Erythroblast (primary cell): ENCODE results near the gene DHX16.

Experiments
- GATA1 ChIP-seq: IDR thresholded peaks from 2 replicates; pipeline ENCODE4 v1.6.1; 2011; ENCODE audit warnings: low read depth, mild to moderate bottlenecking, control low read depth, low read length, moderate library complexity
- POLR2A ChIP-seq: IDR thresholded peaks from 2 replicates; pipeline ENCODE4 v1.6.1; 2011; ENCODE audit warnings: mild to moderate bottlenecking, low read length

DNA sequence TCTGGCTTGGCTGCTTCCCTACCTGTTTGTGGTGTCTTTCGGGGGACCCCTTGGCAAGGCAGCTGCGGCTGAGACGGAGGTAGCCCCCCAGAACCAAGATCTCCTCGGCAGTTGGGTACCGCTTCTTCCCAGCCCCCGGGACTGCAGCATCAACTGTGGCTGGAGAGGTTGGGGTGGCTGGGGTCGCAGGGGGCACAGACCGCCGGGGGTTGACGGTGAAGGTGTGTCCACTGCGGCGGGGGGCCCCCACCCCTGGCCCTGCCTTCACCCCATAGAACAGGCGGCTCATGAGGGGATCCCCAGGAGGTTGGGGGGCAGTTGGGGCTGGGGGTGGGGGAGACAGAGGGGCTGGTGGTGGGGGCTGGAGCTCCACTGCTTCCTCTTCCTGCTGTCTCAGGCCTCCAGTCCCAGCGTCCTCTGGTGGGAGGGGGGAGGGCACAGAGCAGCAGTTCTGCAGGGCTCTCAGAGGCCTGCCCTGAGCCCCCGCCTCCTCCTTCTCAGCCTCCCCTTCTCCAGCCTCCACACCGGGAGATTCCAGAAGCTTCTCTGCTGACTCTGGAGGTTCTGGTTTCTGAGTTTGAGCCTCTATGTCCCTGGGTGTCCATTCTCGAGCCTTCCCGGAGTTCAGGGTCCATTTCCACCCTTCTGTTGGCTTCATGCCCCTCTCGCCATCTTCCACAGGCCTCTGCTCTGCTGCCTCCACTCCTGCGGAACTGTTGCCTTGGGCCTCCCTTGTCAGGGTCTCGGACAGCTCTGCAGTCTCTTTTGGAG lies 11.8 kb upstream of the DHX16 start:
- no peak for TF ChIP-seq POLR2A
- no peak for TF ChIP-seq GATA1
